GM19035 (cell line): ENCODE data around the gene KNG1.
"Not testable (repeated sequence)": the region's sequence is repeated elsewhere in the genome, so short reads cannot be mapped to it uniquely, and the experiment has no call there.

Experiments
- ATAC-seq: cut with Tn5 transposase; IDR thresholded peaks from one replicate; pipeline ENCODE4 v1.9.1; 2021; ENCODE audit not compliant: unreplicated experiment

Gene KNG1

DNA sequence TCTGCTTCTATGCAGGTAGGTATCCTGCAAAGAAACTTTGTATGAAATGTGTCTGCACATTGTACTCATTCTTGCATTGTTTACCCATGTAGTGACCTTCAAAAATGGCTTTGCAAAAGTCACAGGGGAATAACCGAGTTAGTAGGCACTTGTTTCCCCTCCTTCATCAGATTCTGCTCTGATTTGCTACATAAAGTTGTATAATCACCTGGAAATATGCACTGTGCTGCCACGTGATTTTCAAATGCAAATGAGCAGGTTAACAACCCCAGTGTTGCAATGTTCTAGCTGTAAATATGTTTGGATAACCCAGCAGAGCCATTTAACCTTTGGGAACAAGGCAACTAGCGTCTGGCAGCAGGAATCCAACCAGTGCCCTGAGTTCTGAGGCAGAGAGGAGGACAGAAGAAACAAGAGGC lies at the start of gene KNG1:
Gene KNG1 (plus strand): TSS at position 321 of the 419 bp plus-strand sequence. CDS start 184 bp downstream, outside the sequence.
- ATAC-seq: no peak

DNA sequence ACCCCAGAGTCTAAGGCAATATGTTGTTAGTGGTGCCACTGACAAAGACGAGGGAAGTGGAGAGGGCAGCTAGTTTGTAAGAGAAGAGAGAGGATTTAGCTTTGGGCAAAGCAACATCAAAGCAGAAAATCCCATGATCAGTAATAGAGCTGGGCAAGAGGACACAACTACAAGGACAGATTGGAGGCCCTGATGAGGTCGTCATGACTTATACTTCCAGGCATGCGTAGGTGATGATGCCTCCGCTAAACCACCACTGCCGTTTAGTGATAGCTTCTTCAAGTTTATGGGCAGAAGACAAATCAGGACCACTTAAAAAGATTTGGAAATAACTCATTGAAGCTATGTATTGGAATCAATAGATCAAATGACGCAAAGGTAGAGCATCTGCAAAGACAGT lies 48.7 kb upstream of the KNG1 start:
- ATAC-seq: no peak

DNA sequence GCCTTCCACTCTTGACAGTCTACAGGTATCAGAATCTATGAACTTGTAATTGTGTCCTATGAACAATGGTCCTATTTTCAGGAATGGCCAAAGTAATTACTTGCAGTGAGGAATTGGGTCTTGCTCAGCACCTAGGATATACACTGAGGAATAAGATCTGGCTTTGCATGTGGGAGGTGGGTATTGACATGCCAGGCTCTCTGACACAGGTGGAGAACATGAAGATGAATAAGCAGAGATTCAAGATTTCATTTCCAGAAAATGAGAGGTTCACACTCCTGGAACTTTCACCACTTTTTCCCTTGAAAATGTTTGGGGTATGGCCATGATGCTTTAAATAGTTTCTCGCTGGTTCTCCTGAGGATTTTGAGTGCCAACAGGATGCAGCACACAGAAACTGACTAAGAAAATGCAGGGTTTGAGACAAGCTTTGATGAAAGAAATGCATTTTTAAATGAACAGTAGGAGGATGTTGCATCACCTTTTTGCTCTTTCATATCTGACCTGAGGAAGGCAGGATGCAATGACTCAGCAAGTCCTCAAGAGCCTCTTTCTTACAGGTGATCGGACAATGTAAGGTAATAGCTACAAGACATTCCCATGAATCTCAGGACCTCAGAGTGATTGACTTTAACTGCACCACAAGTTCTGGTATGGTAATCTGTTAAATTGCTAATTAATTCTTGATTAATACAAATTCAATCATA lies 47.6 kb upstream of the KNG1 start:
- ATAC-seq: no peak

DNA sequence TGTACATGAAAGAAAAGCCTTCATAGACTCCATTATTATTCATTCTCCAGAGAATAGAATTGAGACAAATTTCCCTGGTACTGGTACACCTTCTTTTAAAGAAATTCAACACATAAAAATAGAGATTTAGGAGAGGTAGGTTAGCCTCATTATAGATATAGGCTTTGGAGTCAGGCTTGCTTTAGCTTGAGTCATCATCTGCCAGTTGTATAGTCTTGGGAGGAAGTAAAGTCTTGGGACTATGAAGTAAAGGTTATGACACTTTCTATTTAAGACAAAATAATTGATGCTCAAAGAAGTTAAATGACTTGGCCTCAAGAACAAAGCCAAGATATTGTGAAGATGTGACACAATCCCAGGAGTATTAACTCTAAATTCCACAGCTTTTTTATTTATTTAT lies 47.0 kb upstream of the KNG1 start:
- no peak for ATAC-seq

DNA sequence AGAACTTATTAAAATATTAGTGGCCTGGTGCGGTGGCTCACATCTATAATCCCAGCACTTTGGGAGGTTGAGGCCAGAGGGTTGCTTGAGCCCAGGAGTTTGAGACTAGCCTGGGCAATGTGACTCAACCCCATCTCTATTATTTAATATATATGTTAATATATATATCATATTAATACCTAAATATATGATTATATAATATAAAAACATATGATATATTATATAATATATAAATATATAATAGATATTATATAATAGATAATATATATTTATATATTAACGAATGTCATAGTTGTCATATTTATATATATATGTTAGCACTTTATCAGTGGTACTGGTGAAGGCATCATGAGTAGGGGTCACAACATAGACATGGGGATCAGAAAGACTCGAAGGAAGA lies 46.1 kb upstream of the KNG1 start:
- no peak for ATAC-seq

DNA sequence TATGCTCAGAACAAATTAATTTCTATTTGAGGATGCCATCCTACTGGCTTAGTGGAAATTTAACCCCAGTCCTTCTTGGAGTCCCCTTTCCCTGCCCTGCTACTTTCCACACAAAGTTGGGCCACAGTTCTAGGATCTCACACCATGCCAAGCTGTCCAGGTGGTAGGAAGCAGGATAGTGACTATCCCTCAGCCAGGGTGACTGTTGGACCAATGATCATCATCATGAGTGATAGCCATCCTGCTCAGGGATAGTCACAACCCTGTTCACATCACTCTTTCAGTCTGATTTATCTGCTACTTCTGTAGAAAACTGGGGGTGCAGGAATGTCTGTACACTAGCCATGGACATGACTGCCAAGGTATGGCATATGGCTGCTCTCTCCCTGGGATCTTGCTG lies 38.6 kb upstream of the KNG1 start:
- no peak for ATAC-seq

DNA sequence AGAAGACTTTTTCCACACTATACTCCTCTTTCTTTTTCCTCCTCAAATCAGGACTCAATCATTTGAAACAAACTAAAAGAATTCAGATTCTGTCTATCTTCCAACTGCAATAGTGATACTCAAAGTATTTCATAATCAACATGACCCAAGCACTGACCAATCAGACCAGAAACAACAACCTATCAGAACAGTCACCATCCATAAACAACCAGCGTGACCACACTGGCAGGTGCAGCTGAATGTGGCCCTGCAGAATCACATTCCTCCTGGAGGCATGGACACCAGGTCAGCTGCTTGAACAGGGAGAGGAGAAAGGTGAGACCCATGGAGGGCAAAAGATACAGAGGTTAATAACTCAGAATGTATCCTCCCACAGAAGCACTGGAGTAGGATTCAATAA lies 38.0 kb upstream of the KNG1 start:
- no peak for ATAC-seq

DNA sequence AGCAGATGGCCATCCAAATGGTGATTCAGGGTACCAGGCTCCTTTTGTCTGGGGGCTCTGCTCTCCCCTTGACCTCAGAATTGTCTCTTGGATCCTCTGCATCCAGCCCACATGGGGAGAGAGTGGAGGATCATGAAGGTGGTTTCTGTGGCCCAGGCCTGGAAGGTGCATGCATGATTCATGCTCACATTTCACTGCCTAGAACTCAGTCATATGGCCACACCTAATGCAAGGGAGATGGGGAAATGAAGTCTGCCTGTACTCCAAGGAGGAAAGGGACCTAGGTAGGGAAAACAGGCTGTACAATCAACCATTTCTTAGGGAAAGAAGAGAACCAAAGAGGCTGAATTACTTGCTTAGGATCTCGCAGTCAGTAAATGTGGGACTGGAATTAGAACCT lies 36.3 kb upstream of the KNG1 start:
- no peak for ATAC-seq

DNA sequence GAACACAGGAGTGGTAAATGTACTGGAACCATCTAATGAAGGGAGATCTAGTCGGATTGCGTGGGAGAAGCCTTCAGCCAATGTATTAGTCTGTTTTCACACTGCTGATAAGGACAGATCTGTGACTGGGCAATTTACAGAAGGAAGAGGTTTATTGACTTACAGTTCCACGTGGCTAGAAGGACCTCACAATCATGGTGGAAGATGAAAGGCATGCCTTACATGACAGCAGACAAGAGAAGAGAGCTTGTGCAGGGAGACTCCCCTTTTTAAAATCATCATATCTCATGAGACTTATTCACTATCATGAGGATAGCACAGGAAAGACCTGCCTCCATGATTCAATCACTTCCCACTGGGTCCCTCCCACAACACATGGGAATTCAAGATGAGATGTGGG lies 34.3 kb upstream of the KNG1 start:
- no peak for ATAC-seq

DNA sequence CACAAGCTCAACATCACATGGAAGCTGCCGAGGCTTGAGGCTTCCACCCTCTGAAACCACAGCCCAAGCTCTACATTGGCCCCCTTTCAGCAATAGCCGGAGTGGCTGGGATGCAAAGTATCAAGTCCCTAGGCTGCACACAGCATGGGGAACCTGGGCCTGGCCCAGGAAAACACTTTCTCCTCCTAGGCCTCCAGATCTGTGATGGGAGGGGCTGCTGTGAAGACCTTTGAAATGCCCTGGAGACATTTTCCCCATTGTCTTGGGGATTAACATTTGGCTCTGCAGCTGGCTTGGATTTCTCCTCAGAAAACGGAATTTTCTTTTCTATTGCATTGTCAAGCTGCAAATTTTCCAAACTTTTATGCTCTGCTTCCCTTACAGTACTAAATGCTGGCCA lies 33.2 kb upstream of the KNG1 start:
- ATAC-seq: no peak

DNA sequence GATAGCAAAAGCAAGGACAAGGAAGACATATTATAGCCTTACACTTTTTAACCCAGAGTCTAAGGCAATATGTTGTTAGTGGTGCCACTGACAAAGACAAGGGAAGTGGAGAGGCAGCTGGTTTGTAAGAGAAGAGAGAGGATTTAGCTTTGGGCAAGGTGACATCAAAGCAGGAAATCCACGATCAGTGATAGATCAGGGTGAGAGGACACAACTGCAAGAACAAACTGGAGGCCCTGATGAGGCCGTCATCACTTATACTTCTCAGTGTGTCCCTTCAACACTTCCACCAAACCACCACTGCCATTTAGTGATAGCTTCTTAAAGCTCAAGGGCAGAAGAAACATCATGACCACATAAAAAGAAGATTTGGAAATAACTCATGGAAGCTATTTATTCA lies 30.7 kb upstream of the KNG1 start:
- ATAC-seq: not testable (repeated sequence)

DNA sequence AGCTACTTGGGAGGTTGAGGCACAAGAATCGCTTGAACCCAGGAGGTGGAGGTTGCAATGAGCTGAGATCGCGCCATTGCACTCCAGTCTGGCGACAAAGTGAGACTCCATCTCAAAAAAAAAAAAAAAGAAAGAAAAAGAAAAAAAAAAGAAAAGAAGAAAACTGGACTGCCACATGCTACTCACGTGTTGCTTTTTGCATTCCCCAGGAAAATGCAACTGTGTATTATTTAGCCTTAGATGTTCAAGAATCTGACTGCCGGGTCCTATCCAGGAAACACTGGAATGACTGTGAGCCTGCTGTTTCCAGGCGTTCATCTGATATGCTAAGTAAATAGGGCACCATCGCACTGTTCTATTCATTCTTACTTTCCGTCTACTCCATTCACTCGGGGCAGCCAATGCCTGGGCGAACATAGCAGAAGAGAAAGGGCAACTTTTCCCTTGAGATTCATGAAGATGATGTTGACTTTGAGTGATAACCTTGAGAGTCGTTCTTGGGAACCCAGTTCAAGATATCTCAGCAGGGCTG lies 30.0 kb upstream of the KNG1 start:
- no peak for ATAC-seq

DNA sequence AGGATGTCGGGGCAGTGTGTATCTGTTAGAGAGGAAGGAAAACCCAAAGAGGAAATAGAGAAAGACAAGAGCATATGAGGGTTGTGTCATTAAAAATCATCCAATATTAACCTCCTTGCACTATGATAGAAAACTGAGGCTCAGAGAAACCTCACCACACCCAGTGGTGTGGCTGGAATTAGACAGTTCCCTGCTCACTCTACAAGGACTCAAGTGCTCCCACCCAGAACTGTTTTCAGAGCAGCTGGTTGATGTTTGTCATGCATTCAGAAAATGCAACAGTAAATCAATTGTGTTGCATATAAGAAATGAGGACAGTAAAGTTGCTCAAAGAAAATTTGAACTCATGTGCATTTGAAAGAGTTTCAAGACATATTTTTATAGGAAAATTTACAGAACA lies 26.9 kb upstream of the KNG1 start:
- not testable (repeated sequence) for ATAC-seq

DNA sequence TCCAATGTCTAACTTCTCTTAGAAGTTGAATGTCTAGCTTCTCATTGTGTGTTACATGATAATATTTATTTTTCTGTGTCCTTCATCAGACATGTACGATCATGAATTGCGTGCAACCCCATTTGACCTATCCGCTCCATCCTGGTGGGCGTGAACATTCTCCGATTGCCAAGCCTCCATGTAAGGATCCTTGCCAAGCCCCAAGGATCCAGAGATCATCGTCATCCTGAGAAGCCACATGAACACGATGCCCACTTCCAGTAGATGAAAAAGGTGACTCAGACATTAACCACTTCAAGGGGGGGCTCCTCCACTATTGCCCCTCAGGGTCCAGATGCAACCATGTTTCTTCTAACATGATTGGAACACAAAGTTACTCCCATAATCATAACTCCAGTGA lies 25.5 kb upstream of the KNG1 start:
- no peak for ATAC-seq

DNA sequence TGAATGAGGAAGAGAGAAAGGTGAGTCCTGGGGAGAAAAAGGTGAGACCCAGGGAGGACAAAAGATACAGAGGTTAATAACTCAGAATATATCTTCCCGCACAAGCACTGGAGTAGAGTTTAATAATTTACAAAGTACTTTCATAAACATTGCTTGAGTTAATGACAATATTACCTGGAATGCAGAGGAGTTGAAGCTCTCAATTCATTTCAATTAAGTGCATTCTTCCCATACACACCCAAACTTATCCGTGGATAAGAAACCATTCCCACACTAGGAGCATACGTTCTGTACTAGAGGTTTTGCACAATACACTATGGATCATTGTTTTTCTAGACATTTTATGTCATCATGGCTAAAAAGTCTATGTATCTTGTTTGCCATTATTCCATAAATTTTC lies 23.3 kb upstream of the KNG1 start:
- no peak for ATAC-seq

DNA sequence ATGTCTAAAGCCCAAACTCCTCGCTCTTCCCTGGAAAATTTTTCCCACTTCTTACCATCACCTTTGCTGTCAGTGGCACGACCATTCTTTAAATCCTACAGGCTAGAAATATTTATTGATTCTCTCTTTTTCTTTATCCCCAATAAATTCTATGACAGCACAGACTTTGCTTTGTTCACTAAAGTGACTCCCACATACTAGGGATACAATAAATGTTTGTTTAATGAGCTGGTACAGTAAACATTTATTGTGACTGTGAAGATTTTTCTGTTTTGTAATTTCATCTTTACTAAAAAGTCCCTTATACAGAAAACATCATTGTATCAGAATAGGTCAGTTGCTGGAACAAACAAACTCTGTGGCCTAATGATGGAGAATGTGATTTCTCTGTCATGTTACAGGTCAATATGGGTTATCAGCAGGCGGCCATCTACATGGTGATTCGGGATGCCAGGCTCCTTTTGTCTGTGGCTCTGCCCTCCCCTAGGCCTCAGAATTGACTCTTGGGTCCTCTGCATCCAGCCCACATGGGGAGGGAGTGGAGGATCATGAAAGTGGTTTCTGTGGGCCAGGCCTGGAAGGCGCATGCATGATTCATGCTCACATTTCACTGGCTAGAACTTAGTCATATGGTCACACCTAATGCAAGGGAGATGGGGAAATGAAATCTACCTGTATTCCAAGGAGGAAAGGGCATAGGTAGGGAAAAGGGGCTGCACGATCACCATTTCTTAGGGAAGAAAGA lies 22.7 kb upstream of the KNG1 start:
- ATAC-seq: no peak

DNA sequence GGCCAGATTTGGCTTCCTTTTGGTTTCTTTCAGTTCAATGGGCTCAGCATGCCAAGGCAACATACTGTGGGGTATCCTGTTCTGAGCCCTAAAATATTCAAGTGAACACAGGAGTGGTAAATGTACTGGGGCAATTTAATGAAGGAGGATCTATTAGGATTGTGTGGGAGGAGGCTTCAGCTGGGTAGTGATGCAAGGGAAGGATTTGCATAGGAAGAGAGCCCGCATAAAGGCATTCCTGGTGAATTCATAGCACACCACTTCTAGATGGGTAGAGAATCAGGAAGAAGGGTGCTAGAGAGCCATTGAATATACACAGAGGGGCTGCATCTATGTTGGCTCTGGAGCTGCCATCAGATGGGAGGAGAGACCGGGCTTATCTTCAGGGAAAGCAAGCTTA lies 20.6 kb upstream of the KNG1 start:
- no peak for ATAC-seq

DNA sequence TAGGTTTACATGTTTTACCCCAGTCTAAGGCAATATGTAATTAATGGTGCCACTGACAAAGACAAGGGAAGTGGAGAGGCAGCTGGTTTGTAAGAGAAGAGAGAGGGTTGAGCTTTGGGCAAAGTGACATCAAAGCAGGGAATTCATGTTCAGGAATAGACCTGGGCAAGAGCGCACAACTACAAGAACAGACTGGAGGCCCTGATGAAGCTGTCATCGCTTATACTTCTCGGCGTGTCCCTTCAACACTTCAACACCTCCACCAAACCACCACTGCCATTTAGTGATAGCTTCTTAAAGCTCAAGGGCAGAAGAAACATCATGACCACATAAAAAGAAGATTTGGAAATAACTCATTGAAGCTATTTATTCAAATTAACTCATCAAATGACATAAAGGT lies 19.6 kb upstream of the KNG1 start:
- no peak for ATAC-seq

DNA sequence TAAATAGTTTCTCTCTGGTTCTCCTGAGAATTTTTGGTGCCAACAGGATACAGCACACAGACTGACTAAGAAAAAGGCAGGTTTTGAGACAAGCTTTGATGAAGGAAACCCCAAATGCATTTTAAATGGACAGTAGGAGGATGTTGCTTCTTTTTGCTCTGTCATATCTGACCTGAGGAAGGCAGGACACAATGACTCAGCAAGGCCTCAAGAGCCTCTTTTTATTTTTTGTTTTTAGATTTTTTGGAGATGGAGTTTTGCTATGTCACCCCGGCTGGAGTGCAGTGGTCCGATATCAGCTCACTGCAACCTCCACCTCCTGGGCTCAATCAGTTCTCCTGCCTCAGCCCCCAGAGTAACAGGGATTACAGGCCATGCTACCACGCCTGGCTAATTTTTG lies 16.9 kb upstream of the KNG1 start:
- ATAC-seq: no peak

DNA sequence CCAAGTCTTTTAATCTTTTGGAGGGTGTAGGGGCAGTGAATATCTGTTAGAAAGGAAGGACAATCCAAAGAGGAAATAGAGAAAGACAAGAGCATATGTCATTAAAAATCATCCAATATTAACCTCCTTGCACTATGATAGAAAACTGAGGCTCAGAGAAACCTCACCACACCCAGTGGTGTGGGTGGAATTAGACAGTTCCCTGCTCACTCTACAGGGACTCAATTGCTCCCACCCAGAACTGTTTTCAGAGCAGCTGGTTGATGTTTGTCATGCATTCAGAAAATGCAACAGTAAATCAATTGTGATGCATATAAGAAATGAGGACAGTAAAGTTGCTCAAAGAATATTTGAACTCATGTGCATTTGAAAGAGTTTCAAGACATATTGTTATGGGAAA lies 14.7 kb upstream of the KNG1 start:
- not testable (repeated sequence) for ATAC-seq

DNA sequence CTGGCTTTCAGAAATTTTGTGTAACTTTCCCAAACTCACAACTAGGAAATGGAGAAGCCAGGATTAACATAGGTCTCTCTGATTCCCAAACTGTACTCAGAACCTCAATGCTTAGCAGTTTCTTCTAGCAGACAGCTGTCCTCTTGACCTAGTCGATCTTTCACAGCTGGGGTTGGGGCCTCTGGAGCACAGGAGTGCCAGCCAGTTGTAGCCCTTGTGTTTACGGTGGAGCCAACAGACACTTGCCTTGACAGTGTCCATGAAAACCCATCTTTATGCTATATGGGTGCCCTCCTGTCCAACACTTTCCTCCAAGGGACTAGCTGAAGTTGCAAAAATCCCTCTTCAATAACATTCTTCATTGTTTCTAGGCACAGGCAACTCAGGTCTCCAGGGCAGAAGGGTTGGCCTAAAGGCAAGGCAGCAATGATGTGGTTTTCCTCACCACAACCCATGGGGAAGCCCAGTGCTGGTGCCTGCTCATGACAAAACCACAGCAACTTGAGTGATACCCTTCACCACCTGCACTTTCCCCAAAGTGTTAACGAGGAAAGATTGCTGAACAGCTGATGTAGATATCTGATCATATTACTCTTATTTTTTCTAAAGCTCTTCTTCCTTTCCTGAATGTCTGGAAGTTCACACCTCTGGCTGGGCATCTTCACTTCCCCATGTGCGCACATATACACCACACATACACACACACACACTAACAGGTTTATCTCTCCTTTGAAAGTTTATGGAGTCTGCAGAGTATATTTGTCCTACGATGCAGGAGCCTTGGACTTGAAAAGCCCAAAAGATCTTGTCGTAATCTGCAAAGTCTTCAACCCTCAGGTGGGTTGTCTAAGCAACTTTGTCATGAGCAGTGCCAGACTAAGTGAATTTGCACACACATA lies 11.0 kb upstream of the KNG1 start:
- ATAC-seq: no peak
